GM18861 (cell line): ENCODE results near the gene VGLL2.
"Not testable (repeated sequence)": the region's sequence is repeated elsewhere in the genome, so short reads cannot be mapped to it uniquely, and the experiment has no call there.

ENCODE experiments used
- ATAC-seq: cut with Tn5 transposase; IDR thresholded peaks from one replicate; pipeline ENCODE4 v1.9.1; 2021; ENCODE audit not compliant: unreplicated experiment

The VGLL2 gene, protein sequence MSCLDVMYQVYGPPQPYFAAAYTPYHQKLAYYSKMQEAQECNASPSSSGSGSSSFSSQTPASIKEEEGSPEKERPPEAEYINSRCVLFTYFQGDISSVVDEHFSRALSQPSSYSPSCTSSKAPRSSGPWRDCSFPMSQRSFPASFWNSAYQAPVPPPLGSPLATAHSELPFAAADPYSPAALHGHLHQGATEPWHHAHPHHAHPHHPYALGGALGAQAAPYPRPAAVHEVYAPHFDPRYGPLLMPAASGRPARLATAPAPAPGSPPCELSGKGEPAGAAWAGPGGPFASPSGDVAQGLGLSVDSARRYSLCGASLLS

DNA sequence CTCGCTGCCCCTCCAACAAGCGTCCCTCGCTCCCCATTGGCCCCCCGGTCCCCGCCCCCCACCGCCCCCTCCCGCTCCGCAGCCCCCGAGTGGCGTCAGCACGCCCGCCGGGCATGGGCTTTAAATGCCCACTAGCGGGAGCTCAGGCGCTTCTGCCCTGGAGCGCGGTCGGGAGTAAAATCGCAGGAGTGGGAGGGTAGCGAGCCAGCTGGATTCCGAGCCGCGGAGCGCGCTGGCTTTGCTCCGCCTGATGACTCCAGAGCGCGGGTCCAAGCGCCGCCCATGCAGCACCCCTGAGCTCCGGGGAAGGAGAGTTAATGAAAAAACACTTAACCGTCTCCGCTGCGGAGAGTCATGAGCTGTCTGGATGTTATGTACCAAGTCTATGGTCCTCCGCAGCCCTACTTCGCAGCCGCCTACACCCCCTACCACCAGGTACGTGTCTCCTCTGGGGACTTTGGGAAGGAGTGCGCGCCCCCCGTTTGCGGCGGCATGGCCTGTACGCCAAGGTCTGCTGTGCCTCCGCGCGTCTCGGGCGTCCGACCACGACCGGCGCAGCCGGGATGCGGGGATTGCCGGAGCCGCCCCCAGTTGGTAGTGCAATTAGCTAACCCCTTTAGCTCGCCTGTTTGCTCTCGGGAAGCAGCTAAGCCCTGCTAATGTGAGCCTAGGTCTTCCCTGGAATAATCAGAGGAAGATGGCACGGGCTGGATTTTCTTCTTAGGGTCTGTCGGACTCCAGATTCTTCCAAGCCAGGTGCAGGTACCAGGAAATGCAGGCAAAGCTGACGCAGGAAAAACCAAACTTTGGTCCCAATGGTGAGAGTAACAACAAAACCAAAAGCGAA is at the start of gene VGLL2:
Gene VGLL2 (plus strand): TSS at position 149 of the 847 bp plus-strand sequence. CDS start 206 bp downstream, at position 355.
- no peak for ATAC-seq

DNA sequence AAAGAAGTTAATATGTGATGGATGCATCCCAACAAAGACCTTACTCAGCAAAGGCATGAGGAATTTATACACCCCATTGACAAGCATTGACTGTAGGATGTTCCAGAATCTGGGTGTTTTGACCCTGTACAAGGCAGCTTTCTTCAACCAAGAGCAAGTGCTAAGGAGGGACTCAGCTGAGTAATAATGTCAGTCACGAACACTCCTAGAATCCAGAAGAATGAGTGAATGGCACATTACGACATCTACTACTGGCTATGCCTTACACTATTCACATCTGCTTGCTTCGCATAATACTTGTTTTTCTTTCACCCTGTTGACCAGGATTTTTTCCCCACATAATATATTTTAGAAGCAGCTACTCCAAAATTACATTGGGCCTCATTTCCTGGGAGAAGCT is 42.5 kb upstream of the VGLL2 start:
- no peak for ATAC-seq

DNA sequence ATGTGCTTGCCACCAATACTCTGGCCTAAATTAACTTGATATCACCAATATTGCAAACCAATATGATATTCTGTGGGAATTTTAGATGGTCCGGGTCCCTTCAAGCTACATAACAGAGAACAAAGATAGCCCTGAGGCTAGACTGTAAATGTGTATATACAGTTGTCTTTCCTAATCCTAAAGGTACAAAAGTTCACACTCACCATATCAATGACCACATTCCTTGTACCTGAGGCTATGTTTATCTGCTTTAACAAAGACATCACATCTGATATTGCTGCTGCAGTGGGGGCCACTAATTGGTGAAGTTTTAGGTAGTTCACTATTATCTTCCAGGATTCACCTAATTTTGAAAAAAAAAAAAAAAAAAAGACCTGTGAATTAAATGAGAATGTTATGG is 38.6 kb upstream of the VGLL2 start:
- ATAC-seq, result no peak

DNA sequence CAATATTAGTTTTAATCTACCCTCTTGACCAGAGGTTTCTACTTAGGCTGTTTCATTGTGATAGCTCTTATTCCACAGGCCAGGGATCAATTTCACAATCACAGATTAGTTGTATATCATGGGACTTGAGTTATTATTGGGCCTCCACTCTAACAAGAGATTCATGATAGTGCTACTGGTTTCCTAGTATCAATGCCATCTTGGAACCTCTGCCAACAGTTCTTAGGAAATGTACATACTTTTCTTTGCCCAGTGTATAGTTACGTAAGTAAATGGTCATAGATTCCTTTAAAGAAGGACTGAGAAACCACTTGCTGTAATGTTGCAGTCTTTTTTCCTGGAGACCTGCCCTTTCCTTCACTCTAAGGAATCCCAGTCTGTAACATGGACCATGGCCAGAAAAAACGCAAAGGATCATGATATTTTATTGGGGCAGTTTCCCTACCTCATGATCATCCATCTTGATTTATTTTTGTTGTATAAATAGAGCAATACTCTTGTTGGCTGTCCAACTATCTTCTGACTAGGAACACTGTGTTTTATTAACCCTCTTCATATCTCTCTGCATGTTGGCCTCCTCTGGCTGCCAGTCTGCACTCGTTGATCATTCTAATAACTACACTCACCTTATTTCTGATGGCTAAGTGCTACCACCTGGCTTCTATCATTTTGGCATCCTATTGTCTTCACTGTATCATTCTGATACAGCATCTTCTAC is 38.0 kb upstream of the VGLL2 start:
- no peak for ATAC-seq

DNA sequence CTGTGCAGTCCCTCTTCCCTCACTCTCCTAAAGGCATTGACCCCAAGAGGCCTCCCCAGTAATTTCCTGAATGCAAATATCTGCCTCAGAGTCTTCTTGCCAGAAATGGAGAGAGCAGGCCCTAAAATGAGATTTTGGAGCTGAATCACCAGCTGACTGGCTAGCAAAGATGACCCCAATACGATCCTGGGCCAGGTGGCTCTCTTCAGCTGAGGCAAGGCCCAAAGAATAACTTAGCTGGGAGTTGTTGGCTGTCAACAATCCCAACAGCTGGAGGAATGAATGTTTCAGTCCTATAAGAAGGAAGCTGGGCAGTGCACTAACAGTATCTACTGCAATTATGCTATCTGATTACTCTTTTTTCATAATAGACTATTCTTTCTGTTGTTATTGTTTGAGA is 37.2 kb upstream of the VGLL2 start:
- ATAC-seq, result no peak

DNA sequence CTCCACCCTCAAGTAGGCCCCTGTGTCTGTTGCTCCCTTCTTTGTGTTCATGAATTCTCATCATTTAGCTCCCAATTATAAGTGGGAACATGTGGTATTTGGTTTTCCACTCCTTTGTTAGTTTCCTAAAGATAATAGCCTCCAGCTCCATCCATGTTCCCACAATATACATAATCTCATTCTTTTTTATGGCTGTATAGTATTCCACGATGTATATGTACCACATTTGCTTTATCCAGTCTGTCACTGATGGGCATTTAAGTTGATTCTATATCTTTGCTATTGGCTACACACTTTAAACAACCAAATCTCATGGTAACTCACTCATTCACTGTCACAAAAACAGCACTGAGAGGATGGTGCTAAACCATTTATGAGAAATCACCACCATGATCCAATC is 35.5 kb upstream of the VGLL2 start:
- ATAC-seq, result no peak

DNA sequence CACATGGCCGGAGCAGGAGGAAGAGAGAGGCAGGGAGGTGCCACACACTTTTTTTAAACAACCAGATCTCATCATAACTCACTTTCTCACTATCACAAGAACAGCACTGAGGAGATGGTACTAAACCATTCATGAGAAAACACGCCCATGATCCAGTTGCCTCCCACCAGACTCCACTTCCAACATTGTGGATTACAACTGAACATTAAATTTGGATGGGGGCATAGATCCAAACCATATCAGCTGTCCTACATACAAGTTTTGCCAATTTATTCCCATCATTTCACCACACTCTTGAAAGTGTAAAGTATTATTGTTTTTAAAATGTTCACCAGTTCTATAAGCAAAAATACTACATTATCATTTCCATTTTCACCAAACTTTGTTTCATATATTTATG is 33.9 kb upstream of the VGLL2 start:
- ATAC-seq, result no peak

DNA sequence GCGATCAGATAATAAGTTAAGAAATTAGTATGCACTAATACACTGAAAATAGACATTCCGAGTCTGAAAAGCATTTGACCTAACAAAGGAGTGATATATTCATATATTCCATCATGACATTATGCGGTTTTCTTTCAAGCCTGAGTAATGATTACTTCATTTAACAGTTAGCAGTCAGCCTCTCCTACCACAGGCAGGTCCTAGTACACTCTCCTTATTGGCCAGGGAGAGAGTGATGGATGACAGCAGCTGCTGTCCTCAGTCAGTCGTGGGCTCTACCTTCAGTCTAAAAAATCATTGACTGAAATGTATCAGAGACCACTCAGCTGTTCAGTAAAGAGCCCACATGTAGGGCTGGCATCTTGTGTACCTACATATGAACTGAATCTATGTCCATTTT is 33.2 kb upstream of the VGLL2 start:
- no peak for ATAC-seq

DNA sequence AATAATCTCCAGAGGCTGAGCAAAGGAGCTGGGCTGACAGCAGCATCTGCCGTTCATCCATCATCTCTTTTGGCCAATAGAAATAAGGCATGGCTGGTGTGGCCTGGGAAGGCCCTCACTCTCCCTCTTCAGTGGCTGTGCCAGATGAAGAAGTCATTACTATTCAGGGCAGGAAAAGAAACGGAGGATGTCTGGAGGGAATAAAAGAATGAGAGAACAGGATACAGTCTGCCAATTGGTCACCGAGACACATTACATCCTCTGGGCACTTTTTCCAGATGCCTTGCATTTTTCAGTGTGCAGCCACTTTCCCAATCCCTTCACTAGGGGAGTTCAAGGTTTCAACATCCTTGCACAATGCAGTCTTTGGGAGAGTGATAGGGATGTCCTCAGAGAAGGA is 32.2 kb upstream of the VGLL2 start:
- ATAC-seq, result no peak

DNA sequence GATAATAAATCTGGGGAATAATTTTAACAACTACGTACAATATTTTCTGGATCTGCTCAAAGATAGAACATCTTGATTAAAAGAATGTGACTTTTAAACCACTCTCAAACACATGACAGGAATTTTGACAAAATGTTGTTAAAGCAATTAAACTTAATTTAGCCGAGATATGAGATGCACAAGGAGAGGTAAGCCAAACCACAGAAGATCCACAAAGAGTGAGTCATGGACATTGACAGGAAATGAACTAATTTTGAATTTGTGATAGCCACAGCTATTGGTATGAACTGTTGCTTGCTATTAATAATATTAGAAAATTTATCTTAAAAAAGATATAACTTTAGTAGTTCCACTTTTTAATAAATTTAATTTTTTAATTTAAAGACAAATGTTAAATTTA is 27.8 kb upstream of the VGLL2 start:
- no peak for ATAC-seq

DNA sequence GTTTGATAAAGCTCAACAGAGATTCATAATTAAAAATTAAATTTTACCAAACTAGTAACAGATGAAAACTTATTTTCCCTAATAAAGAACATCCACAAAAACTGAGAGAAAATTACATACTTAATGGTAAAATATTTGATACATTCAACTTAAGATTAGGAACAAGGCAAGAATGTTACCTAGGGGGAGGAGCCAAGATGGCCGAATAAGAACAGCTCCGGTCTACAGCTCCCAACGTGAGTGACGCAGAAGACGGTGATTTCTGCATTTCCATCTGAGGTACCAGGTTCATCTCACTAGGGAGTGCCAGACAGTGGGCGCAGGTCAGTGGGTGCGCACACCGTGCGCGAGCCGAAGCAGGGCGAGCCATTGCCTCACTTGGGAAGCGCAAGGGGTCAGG is 20.8 kb upstream of the VGLL2 start:
- not testable (repeated sequence) for ATAC-seq

DNA sequence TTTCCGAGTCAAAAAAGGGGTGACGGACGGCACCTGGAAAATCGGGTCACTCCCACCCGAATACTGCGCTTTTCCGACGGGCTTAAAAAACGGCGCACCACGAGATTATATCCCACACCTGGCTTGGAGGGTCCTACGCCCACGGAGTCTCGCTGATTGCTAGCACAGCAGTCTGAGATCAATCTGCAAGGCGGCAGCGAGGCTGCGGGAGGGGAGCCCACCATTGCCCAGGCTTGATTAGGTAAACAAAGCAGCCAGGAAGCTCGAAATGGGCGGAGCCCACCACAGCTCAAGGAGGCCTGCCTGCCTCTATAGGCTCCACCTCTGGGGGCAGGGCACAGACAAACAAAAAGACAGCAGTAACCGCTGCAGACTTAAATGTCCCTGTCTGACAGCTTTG is 20.4 kb upstream of the VGLL2 start:
- ATAC-seq, result not testable (repeated sequence)

DNA sequence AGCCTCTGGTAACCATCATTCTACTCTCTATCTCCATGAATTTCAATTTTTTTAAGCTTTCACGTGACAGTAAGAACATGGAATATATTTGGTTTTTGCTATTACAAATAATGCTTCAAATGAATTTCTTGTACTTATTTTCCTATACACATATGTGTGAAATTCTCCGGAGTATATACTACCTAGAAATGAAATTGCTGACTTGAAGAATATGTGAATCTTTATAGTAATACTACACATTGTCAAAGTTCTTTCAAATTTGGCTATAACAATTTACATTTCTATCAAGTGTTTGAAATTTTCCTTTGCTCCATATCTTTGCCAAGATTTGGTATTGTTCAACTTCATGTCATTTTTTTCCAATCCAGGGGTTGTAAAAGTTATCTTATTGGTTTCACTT is 11.6 kb upstream of the VGLL2 start:
- ATAC-seq, result no peak

DNA sequence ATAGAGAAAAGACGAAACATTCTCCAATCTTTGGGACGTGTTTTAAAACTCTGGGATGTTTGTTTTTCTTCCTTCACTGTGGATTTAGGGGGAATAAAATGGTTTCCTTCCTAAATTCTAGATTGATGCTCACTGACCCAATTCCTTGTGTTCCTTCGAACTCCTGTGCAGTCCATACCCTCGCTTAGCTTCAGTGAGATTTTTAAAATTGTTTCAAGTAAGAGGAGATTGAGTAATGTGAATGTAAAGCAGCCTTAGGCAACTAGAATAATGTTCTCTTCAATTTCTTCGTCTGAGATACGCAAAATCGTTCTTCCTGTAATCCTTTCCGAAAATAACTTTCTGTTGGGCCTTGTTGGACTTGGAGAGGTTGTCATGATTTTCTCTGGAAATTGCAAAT is 2.6 kb upstream of the VGLL2 start:
- ATAC-seq, result no peak

DNA sequence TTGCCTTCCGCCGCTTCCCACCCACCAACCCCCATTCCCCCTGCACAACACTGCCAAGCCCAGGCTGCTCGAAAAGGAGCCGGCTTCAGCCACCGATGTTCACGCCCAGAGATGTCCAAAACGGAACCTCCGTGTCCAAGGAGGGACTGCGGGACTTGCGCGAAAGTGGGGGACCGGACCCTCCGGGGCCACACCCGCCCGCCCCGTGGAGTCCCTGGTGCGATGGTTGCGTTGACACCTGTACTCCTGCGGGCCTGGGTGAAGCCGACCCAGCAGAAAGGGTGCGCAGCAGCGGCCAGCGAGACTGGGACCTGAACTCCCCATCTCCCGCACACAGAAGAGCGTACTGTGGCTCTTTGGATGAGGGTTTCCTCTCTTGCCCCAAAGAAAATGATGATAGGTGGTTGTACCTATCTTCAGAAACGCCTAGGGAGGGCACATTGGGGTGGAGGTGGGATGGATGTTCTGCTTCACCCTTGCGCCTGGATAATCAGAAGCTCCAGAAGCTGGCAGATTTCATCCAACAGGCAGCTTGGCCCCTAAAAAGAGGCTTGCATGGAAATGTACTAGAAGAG is 1.9 kb upstream of the VGLL2 start:
- ATAC-seq, result no peak

DNA sequence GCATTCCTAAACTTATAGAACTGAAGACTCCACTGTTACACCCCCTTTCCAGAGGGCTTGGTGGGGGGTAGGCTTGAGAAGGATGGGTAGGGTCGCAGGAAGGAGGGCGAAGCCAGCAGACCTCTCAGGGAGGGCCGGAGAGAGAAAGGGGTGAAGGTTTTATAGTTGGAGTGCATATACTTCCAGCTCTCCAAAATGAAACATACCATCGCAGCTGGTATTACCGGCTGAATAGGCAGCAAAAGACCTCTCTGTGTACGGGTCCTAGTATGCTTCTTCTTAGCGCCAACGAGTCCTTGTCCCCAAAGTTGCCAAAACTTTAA is 1.0 kb upstream of the VGLL2 start:
- no peak for ATAC-seq

DNA sequence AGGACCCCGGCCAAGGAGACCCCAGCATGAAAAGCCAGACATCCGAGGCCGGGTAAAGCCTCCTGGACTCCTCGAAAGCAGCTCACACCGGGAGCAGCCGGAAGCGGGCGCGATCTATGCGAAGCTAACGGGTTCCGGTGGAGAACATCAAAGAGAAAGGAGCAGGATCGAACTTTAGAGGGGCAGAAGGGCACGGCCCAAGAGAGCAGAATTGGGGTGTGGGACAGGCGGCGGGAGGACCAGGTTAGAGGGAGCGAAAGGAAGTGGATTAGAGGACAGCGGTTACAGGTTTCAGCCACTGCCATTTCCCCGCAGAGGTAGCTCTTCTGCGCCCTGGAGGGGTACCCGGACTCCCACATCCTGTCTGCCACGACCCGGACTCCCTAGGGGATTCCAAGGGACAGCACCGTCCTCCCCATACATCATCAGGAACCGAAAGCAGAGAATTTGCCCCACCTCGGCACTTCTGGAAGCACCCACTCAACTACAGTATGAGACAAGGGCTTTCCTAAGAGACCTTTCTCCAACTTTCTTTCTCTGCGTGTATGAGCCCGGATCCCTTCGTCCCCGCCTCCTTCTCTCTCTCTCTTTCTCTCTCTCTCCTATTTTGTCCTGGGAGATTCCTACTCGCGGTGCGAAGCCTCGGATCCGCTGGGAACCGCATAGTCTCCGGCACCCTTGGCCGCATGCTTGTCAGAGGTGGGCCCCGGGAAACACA is 507 bp upstream of the VGLL2 start:
- no peak for ATAC-seq

DNA sequence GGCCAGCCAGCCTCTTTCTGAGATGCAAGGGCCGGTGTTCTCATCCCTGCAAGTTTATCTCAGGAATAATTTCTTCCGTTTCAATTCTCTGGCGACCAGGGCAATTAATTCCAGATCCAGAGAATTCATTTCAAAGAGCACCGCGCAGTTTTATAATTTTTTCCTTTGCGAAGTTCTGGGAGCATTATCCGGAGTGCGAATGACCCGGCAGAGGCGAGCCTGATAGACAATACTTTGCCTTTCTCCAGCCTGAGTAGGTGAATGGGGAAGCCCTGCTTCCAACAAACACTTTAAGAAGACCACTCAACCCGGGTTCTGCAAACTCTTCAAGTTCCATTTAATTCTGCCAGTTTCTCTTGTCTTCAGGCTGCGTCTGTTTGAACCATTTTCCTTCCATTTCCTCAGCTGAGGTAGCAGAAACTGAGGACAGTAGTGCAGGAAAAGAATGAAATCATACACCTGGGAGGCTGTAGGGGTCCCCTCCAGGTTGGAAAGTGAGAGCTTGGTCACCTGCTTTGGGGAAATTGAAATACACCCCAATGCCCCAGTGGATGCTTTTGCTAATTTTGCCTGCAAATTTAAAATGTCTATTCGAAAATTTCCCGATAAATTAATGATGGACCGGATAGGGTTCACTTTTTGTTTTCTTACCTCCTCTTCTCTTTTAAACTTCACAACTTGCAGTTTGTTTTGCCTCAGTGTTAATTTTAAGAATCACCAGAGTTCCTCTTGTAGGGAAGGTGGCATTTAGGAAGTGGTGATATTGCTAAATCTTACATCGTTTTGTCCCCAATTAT is 1.1 kb downstream of the VGLL2 start:
- no peak for ATAC-seq

DNA sequence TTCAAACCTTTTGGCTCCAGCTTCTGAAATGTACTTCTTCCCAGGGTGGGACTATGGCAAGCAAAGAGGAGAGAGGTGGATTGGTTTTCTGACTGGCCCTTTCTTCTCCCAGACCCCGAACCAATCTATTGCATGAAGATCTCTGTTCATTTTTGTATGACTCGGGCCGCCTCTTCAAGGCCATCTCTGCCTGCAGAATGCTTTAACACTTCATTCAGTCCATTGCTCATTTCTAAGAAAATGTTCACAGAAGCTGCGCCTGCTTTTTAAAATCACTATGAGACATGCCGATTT is 1.6 kb downstream of the VGLL2 start:
- ATAC-seq, result no peak

DNA sequence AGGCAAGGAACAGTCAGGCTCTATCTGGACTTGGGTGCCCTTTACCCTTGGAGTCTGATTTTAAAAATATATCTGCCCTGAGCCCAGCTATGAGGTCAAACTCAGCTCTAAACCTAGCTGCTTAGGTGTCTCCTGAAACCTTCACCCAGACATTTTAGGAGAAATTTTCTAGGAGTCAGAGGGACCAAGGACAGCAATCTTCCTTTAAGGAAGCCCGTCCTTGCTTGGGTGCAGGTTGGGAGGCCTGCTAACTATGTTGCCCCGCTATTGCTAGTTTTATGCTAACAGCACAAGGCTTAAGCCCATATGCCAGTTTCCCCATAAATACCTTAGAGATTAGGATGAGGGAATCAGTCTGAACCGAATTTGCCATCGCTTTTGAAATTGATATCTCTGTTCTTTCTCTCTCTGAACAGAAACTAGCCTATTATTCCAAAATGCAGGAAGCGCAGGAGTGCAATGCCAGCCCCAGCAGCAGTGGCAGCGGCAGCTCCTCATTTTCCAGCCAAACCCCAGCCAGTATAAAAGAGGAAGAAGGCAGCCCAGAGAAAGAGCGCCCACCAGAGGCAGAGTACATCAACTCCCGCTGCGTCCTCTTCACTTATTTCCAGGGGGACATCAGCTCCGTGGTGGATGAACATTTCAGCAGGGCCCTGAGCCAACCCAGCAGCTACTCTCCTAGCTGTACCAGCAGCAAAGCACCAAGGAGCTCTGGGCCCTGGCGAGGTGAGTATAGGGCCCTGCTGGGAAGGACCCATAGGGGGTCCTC is 2.6 kb downstream of the VGLL2 start:
- ATAC-seq, result no peak
